Neutrophil (primary cell): Measurements from ENCODE around the gene SCML1.

Experiments used
- H3K27ac ChIP-seq: fragments of 200-600 bp; sonication (generic); 2 replicates; pipeline ENCODE4 v1.5.1; 2016; ENCODE audit warnings: mild to moderate bottlenecking, moderate library complexity
- H3K27me3 ChIP-seq: fragments of 200-600 bp; sonication (generic); 2 replicates; pipeline ENCODE4 v1.6.0; 2016; ENCODE audit warnings: mild to moderate bottlenecking
- H3K36me3 ChIP-seq: fragments of 200-600 bp; sonication (generic); 2 replicates; pipeline ENCODE4 v1.5.1; 2017
- H3K4me1 ChIP-seq, 2 experiments: fragments of 200-600 bp in 1 of 2; sonication (generic) in 1 of 2; 1 replicate in 1 of 2; 2 replicates in 1 of 2; pipeline versions ENCODE4 v1.5.1 to v1.6.1; 2013 to 2016; ENCODE audit warnings: low read depth in 1 of 2, low read length in 1 of 2, mild to moderate bottlenecking in 1 of 2, moderate library complexity in 1 of 2; ENCODE audit not compliant: control insufficient read depth in 1 of 2, insufficient read depth in 1 of 2
- H3K4me3 ChIP-seq, 2 experiments: fragments of 200-600 bp in 1 of 2; sonication (generic) in 1 of 2; 1 replicate in 1 of 2; 2 replicates in 1 of 2; pipeline ENCODE4 v1.5.1; 2013 to 2016; ENCODE audit warnings: low read depth in 1 of 2, low read length in 1 of 2, mild to moderate bottlenecking in 1 of 2, moderate library complexity in 1 of 2
- H3K9me3 ChIP-seq: fragments of 200-600 bp; sonication (generic); 2 replicates; pipeline ENCODE4 v1.5.1; 2016
- TF ChIP-seq, protein P1 (sequence below): fragments of 200-600 bp; sonication (generic); IDR thresholded peaks from 2 replicates; pipeline ENCODE4 v1.5.1; 2016; ENCODE audit warnings: antibody characterized with exemption

SCML1 gene

DNA sequence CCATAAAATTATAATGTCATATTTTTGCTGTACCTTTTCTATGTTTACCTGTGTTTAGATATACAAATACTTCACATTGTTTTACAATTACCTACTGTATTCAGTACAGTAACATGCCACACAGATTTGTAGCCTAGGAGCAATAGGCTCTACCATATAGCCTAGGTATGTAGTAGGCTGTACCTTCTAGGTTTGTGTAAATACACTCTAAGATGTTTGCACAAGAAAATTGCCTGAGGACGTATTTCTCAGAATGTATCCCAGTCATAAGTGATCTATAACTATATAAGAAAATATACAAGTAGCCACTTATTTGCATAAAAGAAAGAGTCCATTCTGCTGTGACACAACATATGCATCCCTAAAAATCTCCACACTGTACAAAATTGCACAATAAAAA, 36.3 kb upstream of the SCML1 start:
- no peaks in the 10 kb centered on the region for H3K4me1 ChIP-seq
- no peaks in the 10 kb centered on the region for H3K9me3 ChIP-seq
- H3K27ac ChIP-seq: no peak overlapping the region
- no peaks in the 10 kb centered on the region for H3K36me3 ChIP-seq
- TF ChIP-seq, protein P1, sequence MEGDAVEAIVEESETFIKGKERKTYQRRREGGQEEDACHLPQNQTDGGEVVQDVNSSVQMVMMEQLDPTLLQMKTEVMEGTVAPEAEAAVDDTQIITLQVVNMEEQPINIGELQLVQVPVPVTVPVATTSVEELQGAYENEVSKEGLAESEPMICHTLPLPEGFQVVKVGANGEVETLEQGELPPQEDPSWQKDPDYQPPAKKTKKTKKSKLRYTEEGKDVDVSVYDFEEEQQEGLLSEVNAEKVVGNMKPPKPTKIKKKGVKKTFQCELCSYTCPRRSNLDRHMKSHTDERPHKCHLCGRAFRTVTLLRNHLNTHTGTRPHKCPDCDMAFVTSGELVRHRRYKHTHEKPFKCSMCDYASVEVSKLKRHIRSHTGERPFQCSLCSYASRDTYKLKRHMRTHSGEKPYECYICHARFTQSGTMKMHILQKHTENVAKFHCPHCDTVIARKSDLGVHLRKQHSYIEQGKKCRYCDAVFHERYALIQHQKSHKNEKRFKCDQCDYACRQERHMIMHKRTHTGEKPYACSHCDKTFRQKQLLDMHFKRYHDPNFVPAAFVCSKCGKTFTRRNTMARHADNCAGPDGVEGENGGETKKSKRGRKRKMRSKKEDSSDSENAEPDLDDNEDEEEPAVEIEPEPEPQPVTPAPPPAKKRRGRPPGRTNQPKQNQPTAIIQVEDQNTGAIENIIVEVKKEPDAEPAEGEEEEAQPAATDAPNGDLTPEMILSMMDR: no peak
- H3K27me3 ChIP-seq: no peaks in the 10 kb centered on the region
- H3K4me3 ChIP-seq: no peak overlapping the region

- H3K27me3 ChIP-seq: no peaks in the 10 kb centered on the region
- no peaks in the 10 kb centered on the region for H3K4me1 ChIP-seq
- H3K9me3 ChIP-seq: no peaks in the 10 kb centered on the region
- no peak overlapping the region for H3K27ac ChIP-seq
- H3K4me3 ChIP-seq: no peak overlapping the region
- TF ChIP-seq, protein P1: no peak
- H3K36me3 ChIP-seq: no peaks in the 10 kb centered on the region
Measured at GRCh38 chrX:17703201-17703600, 34.1 kb upstream of the SCML1 start.

- Histone ChIP-seq H3K9me3 (no peaks in the 10 kb centered on the region), H3K36me3 (no peaks in the 10 kb centered on the region), H3K4me3 (no peak overlapping the region), H3K27me3 (no peaks in the 10 kb centered on the region), H3K27ac (no peak overlapping the region), H3K4me1 (no peaks in the 10 kb centered on the region)
- TF ChIP-seq, protein P1: no peak
Measured at GRCh38 chrX:17705211-17705610, 32.1 kb upstream of the SCML1 start.

DNA sequence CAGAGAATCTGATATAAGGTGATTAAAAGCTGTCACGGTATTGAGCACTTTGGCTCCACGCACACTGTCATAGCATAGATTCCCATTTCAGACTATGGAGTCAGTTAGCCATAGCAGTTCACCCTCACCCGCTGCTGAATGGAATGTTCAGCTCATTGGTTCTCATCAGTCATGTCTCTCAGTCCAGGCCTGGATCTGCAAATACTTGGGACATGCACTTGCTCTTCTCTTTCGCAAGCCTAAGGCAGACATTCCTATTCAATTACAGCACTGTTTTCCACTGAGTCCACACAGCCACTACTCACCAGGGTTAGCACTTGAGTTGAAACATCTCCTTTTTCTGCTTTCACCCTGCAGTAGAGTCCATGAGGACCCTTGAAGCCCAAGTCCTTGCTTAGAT, 30.6 kb upstream of the SCML1 start:
- H3K4me1 ChIP-seq: no peaks in the 10 kb centered on the region
- no peak overlapping the region for H3K4me3 ChIP-seq
- no peak overlapping the region for H3K27ac ChIP-seq
- H3K27me3 ChIP-seq: no peaks in the 10 kb centered on the region
- no peaks in the 10 kb centered on the region for H3K36me3 ChIP-seq
- H3K9me3 ChIP-seq: no peaks in the 10 kb centered on the region
- TF ChIP-seq, protein P1: no peak

- no peaks in the 10 kb centered on the region for H3K27me3 ChIP-seq
- H3K4me1 ChIP-seq: no peaks in the 10 kb centered on the region
- H3K27ac ChIP-seq: no peak overlapping the region
- no peak overlapping the region for H3K4me3 ChIP-seq
- H3K36me3 ChIP-seq: no peaks in the 10 kb centered on the region
- H3K9me3 ChIP-seq: no peaks in the 10 kb centered on the region
- TF ChIP-seq, protein P1: no peak
Measured at GRCh38 chrX:17707731-17708130, 29.6 kb upstream of the SCML1 start.

GRCh38 chrX:17710871-17711301, 26.4 kb upstream of the SCML1 start:
- Histone ChIP-seq H3K4me3 (no peak overlapping the region), H3K27me3 (no peaks in the 10 kb centered on the region), H3K4me1 (no peaks in the 10 kb centered on the region), H3K27ac (no peak overlapping the region), H3K9me3 (no peaks in the 10 kb centered on the region), H3K36me3 (no peaks in the 10 kb centered on the region)
- TF ChIP-seq, protein P1: no peak
